ENCODE results near the gene HHIP.
A peak's percentile ranks its signal among the peaks of the same experiment; 100 is the strongest.

The HHIP gene, protein sequence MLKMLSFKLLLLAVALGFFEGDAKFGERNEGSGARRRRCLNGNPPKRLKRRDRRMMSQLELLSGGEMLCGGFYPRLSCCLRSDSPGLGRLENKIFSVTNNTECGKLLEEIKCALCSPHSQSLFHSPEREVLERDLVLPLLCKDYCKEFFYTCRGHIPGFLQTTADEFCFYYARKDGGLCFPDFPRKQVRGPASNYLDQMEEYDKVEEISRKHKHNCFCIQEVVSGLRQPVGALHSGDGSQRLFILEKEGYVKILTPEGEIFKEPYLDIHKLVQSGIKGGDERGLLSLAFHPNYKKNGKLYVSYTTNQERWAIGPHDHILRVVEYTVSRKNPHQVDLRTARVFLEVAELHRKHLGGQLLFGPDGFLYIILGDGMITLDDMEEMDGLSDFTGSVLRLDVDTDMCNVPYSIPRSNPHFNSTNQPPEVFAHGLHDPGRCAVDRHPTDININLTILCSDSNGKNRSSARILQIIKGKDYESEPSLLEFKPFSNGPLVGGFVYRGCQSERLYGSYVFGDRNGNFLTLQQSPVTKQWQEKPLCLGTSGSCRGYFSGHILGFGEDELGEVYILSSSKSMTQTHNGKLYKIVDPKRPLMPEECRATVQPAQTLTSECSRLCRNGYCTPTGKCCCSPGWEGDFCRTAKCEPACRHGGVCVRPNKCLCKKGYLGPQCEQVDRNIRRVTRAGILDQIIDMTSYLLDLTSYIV

GRCh38 chr4:144645631-144646522 lies at the start of gene HHIP:
TSS of gene HHIP (plus strand) at chr4:144646156. CDS start at chr4:144646676, 520 bp downstream.
- FAIRE-seq, result peak; percentile 13

GRCh38 chr4:144597171-144597570 lies 48.8 kb upstream of the HHIP start:
- no peak for FAIRE-seq
- no peak for DNase-seq (ENCODE audit: insufficient read length, low spot score)

More at GRCh38 chr4:144645631-144646522, at the start of gene HHIP:
- DNase-seq (ENCODE audit: insufficient read length, low spot score), result peak; percentile 24

DNA sequence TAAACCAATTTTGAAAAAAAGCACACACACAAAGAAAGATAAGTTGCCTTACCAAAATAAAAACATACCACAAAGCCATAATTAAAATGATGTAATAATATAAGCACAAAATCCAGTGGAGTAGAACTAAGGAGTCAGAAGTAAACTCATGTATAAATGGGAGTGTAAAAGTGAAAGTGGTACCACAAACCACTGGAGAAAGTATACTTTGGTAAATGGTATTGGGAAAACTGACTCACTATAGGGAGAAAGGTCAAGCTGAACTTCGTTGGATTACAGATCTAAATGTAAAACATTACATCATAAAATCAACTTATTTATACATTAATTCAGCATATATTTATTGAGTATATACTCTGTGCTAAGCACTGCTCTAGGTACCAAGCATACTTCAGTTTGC lies 46.3 kb upstream of the HHIP start:
- DNase-seq (ENCODE audit: insufficient read length, low spot score) (no peak), FAIRE-seq (no peak)

DNA sequence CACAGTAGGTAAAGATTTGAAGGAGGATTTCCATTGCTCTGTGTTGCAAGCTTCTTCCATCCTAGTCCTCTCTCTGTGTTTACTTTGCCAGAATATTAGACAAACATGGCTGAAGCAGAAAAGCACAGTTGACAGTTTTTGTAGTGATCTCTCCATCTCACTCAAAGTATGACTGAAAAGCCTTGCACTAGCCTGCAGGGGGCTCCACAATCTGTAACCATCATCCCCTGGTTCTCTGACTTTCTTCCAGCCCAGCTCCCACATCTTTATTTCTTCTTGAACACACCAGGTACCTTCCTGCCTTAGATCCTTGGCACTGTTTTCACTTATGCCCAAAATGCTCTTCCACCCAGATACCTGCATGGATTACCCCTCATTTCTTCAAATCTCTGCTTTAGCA lies 34.1 kb upstream of the HHIP start:
- FAIRE-seq (no peak), DNase-seq (ENCODE audit: insufficient read length, low spot score) (no peak)

DNA sequence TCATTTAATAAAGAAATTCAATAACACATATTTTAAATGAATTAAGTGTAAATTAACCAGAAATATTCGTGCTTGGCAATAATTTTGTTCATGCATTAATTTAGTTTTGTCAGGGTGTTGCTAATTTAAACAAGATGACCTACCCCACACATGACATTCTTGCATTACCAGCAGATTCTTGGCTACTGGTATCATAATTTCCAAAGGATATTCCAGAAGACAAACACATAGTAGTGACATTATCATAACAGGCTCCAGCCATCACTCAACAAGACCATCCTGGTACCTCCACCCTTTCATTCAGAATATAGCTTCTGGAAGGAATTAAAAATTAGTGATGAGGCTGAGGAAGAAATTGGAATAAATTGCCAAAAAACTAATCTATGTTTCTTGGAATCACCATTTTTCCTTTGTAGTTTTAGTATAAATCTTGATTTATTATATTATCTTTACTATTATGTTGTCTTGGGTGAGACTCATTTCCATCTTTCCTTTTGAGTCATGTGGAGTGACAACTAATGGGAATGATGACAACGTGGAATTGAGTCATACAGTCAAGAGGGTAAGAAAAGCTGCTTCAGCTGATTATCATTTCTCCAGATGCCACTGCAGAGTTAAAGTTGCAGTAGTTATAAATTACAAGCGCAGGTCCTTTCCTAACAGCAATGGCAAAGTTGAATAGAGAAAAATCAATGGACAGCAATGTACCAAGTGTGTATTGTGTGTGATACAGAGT lies 30.9 kb upstream of the HHIP start:
- DNase-seq (ENCODE audit: insufficient read length, low spot score) (no peak), FAIRE-seq (no peak)

GRCh38 chr4:144621681-144622080 lies 24.3 kb upstream of the HHIP start:
- FAIRE-seq (no peak), DNase-seq (ENCODE audit: insufficient read length, low spot score) (no peak)

- no peak for DNase-seq (ENCODE audit: insufficient read length, low spot score)
- FAIRE-seq, result no peak
Observed at GRCh38 chr4:144627663-144628076, 18.3 kb upstream of the HHIP start.

DNA sequence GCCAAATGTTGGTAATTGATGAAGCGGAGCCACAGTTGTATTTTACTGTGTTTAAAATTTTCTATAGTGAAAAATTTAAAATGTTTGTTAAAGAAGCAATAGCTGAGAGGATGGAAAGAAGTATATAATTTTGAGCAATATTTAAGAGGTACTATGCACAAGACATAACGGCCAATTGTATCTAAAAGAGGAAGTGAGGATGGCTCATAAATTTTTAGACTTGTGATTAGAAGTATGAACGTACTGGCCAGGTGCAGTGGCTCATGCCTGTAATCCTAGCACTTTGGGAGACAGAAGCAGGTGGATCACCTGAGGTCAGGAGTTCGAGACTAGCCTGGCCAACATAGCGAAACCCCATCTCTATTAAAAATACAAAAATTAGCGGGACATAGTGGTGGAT lies 12.7 kb upstream of the HHIP start:
- no peak for DNase-seq (ENCODE audit: insufficient read length, low spot score)
- no peak for FAIRE-seq

DNA sequence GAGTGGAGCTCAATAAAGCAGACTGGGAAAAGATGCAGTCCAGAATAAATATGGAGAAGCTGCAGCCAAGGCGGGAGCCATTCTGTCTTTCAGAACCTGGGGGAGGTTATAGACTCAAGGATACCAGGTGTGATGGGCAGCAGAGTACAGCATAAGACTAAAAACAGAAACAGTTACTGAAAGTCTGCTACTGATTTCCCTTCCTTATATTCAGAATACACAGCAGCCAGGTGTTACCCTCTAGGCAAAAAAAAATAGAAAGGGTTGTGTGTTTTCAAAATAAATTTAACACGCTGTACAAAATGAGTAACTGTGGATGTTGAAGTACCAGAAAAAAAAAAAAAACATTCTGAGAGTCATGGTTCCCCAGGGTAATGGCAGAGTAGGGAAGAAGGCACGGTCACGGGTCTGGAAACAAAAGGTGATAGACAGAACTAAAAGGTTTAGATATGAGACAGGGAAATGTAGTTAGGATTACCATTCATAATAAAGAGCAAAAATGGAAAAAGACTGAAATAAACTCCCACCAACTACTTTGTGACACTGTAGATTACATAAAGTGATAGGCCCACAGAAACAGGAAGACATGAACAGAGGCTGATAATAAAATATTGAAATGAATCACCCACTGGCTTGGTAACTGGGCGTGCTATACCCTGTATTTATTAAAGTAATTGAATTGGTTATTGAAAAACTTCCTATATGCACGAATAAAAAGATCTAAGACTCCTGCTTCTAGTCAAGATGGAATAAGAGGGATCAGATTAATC lies 10.8 kb upstream of the HHIP start:
- FAIRE-seq (no peak), DNase-seq (ENCODE audit: insufficient read length, low spot score) (no peak)

DNA sequence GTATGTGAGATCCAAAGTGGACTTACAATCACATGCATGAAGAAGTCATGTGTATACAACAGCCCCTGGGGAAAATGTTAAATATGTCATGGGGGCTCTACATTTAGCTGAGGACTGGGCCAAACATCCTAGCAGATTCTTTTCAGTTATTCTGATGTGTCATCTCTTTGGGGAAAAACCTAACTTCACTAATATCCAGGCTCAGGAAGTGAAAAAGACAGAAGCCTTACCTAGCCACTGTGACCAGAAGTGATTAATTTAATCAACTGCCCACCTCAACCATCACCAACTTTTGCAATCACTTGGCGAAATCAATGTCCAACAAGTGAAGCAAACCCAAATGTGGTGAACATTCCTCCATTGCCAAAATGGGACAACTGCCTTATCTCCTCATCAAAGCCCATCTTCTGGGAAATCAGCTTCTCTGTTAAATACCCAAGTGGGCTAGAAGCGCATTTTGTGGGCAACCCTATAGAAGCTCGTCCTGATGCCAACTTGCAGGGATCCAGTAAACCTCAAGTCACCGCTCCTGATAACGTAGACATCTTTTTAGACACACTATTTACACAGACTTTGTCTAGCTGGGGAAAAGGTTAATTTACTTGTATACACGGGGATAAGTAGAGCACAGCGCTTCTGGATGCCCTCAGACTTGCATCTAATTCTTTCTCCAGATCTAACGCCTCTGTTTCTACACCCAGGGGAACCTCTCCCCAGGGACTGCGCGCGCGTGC lies 1.4 kb upstream of the HHIP start:
- FAIRE-seq (no peak), DNase-seq (ENCODE audit: insufficient read length, low spot score) (no peak)

GRCh38 chr4:144645102-144645630 lies 790 bp upstream of the HHIP start:
- DNase-seq (ENCODE audit: insufficient read length, low spot score), result no peak
- no peak for FAIRE-seq

DNA sequence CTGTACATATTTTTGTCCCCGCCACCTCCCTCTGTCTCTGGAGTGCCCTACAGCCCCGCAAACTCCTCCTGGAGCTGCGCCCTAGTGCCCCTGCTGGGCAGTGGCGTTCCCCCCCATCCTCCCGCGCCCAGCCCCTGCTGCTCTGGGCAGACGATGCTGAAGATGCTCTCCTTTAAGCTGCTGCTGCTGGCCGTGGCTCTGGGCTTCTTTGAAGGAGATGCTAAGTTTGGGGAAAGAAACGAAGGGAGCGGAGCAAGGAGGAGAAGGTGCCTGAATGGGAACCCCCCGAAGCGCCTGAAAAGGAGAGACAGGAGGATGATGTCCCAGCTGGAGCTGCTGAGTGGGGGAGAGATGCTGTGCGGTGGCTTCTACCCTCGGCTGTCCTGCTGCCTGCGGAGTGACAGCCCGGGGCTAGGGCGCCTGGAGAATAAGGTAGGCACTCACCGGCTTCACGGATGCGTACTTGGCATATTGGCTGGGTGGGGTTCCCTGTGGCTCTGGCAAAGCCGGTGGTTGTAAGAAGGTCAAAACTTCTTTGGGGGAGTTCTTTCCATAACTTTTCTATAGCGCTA lies 653 bp downstream of the HHIP start:
- DNase-seq (ENCODE audit: insufficient read length, low spot score) (peak; percentile 41), FAIRE-seq (no peak)

DNA sequence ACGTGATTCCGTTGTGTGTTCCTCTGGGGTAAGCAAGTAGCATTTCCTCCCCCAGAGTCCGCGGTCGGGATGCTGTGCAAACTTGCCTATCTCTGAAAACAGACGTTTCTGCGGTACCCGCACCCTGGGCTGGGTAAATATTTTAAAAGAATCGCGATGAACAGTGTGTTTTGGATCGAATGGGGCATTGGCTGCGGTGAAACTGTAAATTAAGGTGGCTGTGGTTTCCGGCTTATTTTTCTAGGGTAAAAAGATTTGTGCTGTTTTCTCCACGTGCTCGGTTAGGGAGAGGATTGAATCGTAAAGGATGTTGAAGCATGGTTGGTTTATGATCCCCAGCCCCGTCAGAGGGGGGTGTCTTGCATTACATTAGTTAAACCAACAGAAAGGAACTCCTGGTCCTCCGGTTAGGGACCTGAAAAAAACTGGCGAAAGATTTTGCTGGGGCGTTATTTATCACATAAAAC lies 1.2 kb downstream of the HHIP start:
- no peak for FAIRE-seq
- peak; percentile 25 for DNase-seq (ENCODE audit: insufficient read length, low spot score)

DNA sequence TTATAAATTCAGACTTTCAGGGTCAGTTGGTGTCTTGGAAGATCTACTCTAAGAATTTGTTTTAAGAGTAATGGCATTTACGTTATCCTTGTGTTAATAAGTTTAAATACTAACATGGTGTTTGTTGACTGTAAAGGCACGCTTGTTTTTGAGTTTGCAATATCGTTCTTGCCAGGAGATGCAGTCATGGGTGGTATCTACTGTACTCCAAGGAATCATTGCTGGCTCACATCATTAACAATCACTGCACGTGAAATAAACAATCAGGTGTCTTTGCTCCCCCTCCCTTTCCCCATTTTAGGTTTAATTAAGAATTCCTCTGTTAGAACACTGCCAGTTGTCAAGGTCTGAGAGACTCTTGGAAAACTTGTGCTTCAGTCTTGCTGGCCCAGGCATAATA lies 1.6 kb downstream of the HHIP start:
- DNase-seq (ENCODE audit: insufficient read length, low spot score) (no peak), FAIRE-seq (no peak)

DNA sequence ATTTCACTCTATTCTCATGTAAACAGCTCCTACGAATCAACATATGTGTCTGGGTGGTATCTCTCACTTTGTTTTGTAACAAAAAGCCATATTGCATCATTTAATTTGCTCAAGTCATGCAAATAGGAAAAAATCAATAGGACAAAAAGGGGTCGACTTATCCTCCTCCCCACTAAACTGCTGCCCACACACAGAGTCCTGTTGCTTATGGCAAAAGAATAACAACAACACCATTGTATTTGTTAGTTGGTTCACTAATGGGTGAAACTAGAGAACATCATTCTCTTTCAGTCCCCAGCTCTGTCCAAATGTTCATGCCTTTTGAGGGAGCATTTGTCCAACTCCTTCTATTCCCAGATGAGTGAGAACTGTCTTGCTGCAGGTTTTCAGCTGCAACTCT lies 2.1 kb downstream of the HHIP start:
- FAIRE-seq (no peak), DNase-seq (ENCODE audit: insufficient read length, low spot score) (no peak)

- no peak for DNase-seq (ENCODE audit: insufficient read length, low spot score)
- no peak for FAIRE-seq
Observed at GRCh38 chr4:144649646-144650045, 3.7 kb downstream of the HHIP start.

GRCh38 chr4:144650311-144651005 lies 4.5 kb downstream of the HHIP start:
- no peak for DNase-seq (ENCODE audit: insufficient read length, low spot score)
- FAIRE-seq, result no peak

Data from HTR-8/SVneo (cell line).